ENCODE data around the gene CDH4.

DNA sequence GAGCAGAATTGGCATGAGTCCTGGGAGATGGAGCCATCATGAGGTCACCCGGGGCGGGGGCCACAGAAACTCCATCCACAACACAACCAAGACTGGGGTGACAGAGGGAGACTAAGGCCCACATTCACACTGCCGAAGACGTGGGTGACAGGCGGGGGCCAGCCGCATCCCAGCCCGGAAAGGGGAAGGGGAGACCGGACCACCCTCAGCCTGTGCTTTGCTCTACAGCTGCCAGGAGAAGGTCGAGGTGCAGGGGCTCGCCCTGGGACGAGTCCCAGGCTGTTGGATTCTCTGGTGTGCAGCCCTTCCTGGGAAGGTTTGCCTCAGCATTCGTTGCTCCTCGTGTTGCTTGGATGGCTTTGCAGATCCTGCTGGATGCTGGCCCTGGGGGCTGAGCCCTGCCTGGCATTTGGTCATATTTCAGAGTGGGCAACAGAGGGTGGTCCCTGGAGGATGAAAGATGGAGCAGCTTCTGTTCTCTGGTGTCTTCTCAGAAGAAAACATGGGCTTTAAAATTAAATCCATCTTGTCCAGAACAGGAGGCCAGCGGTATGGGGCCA, 484.8 kb downstream of the CDH4 start:
- TF ChIP-seq, protein P1, sequence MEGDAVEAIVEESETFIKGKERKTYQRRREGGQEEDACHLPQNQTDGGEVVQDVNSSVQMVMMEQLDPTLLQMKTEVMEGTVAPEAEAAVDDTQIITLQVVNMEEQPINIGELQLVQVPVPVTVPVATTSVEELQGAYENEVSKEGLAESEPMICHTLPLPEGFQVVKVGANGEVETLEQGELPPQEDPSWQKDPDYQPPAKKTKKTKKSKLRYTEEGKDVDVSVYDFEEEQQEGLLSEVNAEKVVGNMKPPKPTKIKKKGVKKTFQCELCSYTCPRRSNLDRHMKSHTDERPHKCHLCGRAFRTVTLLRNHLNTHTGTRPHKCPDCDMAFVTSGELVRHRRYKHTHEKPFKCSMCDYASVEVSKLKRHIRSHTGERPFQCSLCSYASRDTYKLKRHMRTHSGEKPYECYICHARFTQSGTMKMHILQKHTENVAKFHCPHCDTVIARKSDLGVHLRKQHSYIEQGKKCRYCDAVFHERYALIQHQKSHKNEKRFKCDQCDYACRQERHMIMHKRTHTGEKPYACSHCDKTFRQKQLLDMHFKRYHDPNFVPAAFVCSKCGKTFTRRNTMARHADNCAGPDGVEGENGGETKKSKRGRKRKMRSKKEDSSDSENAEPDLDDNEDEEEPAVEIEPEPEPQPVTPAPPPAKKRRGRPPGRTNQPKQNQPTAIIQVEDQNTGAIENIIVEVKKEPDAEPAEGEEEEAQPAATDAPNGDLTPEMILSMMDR (IDR thresholded peaks at IDR 0.05; ENCODE audit: extremely low read depth in 1 of 2, insufficient read depth in 1 of 2, low read depth in 1 of 2, low read length in 2 of 2): no peak
- no peak for TF ChIP-seq EZH2 (IDR thresholded peaks at IDR 0.05; ENCODE audit: borderline replicate concordance, low read depth, low read length, severe bottlenecking)
- no peak for TF ChIP-seq JUN (IDR thresholded peaks at IDR 0.05; ENCODE audit: borderline replicate concordance, insufficient read depth, insufficient read length, low read depth)
- TF ChIP-seq MYC (IDR thresholded peaks at IDR 0.05; ENCODE audit: low read depth, low read length): no peak
- no peak for TF ChIP-seq POLR2AphosphoS5 (IDR thresholded peaks at IDR 0.05; ENCODE audit: insufficient read depth, low read depth, low read length)

All from endothelial cell of umbilical vein (primary cell).